Uterus (tissue), 4 donors: Measurements from ENCODE around the gene WNT6. TPM values are rescaled to one million over a fixed set of nuclear protein-coding genes. Genes with fewer than 3 reads are reported as not detected.

Experiments used
- DNase-seq, 2 donors: peaks; one replicate each; pipeline ENCODE4 v3.0.0-alpha.2; 2019 to 2020
- H3K27ac ChIP-seq, 2 donors: fragments of 200-600 bp; sonication (generic); 1 replicate in 1 of 2; 2 replicates in 1 of 2; pipeline ENCODE4 v1.5.1; 2016 to 2018
- H3K27me3 ChIP-seq, 2 donors: fragments of 200-600 bp; sonication (generic); one replicate each; pipeline ENCODE4 v1.5.1; 2018 to 2019; ENCODE audit warnings: control low read depth in 1 of 2
- H3K36me3 ChIP-seq, 2 donors: fragments of 200-600 bp; sonication (generic); one replicate each; pipeline ENCODE4 v1.5.1; 2019; ENCODE audit warnings: control low read depth in 1 of 2
- H3K4me1 ChIP-seq, 2 donors: fragments of 200-600 bp; sonication (generic); one replicate each; pipeline ENCODE4 v1.5.1; 2018 to 2019; ENCODE audit warnings: control low read depth in 1 of 2
- H3K4me3 ChIP-seq, 2 donors: fragments of 200-600 bp; sonication (generic); 1 replicate in 1 of 2; 2 replicates in 1 of 2; pipeline ENCODE4 v1.5.1; 2018 to 2019; ENCODE audit warnings: mild to moderate bottlenecking in 1 of 2
- H3K9me3 ChIP-seq, 2 donors: fragments of 200-600 bp; sonication (generic); one replicate each; pipeline ENCODE4 v1.5.1; 2019; ENCODE audit warnings: control low read depth in 1 of 2
- CTCF ChIP-seq, 4 experiments: fragments of 200-600 bp in 2 of 4; fragments of 450-650 bp in 2 of 4; sonication (generic) in 2 of 4; IDR thresholded peaks; one replicate each; pipeline ENCODE4 v1.5.1; 2016 to 2019; ENCODE audit warnings: antibody characterized with exemption in 4 of 4, mild to moderate bottlenecking in 2 of 4, moderate library complexity in 1 of 4
- POLR2A ChIP-seq, 2 donors: fragments of 450-650 bp; IDR thresholded peaks; one replicate each; pipeline ENCODE4 v1.6.1; 2016; ENCODE audit warnings: antibody characterized with exemption in 2 of 2, mild to moderate bottlenecking in 1 of 2, moderate library complexity in 1 of 2
- intact Hi-C: fragments of 100-400 bp; cut with DNase I; formaldehyde crosslinking; loops from one replicate; pipeline ENCODE4 v1.15.1; 2023; ENCODE audit warnings: low total_unique reads
- total RNA-seq, 4 donors: library from RNA; depleted of rRNA in 3 of 4; stranded (reverse); fragments of >200 nt in 3 of 4; gene quantifications; one replicate each; pipeline versions ENCODE4 v1.1.0 to v1.2.4, GENCODE V29; 2014 to 2023
- donor health status: DM: yes; HTN: yes; CAD: no.

Gene WNT6
- total RNA-seq, 4 donors from 2014 or later = 1.0 to 2.1 (median 1.9) TPM; not detected in 1

GRCh38 chr2:218877331-218877730 lies 17.7 kb downstream of the WNT6 start:
- H3K4me3 ChIP-seq = no peak overlapping the region
- no peak overlapping the region for H3K27ac ChIP-seq
- TF ChIP-seq POLR2A (IDR thresholded peaks at IDR 0.05) = no peak
- TF ChIP-seq CTCF (IDR thresholded peaks at IDR 0.05) = no peak
- intact Hi-C loops = no loop called here
- H3K4me1 ChIP-seq = no peaks in the 10 kb centered on the region
- no peaks in the 10 kb centered on the region for H3K9me3 ChIP-seq
- H3K36me3 ChIP-seq = no peaks in the 10 kb centered on the region
- peaks cover 11 to 40% of the 10 kb centered on the region in 2 donors for H3K27me3 ChIP-seq
- no peak for DNase-seq

DNA sequence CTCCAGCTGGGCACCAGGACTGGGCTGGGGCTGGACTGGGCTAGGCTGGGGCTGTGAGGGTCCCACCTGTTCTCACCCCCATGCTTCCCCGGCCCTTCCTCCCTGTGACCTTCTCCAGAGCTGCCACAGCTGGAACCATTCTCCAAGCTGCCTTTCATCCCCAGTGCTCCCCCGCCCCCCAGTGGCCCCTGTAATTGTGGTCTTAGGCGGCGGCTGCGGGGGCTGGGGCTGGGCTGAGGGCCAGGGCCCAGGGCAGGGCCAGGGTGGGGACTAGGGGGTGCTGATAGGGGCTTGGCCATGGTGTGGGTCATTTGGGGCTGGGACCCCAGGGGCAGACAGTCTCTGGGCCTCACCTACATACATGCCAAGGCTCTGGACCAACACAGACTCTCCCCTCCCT lies 18.3 kb downstream of the WNT6 start:
- no peak overlapping the region for H3K4me3 ChIP-seq
- peaks cover 11 to 35% of the 10 kb centered on the region in 2 donors for H3K27me3 ChIP-seq
- H3K36me3 ChIP-seq = no peaks in the 10 kb centered on the region
- H3K4me1 ChIP-seq = no peaks in the 10 kb centered on the region
- no peaks in the 10 kb centered on the region for H3K9me3 ChIP-seq
- no peak for DNase-seq
- no peak overlapping the region for H3K27ac ChIP-seq
- intact Hi-C loops = no loop called here
- no peak for TF ChIP-seq CTCF (IDR thresholded peaks at IDR 0.05)
- no peak for TF ChIP-seq POLR2A (IDR thresholded peaks at IDR 0.05)

- TF ChIP-seq CTCF (IDR thresholded peaks at IDR 0.05) = no peak
- TF ChIP-seq POLR2A (IDR thresholded peaks at IDR 0.05) = no peak
- Histone ChIP-seq H3K4me1 (peaks cover 0 to 5% of the 10 kb centered on the region in 2 donors), H3K27me3 (peaks cover 11 to 30% of the 10 kb centered on the region in 2 donors), H3K4me3 (no peak overlapping the region), H3K27ac (no peak overlapping the region), H3K9me3 (no peaks in the 10 kb centered on the region), H3K36me3 (no peaks in the 10 kb centered on the region)
- DNase-seq = no peak
- intact Hi-C loops = no loop called here
Observed at GRCh38 chr2:218878486-218878885, 18.9 kb downstream of the WNT6 start.

DNA sequence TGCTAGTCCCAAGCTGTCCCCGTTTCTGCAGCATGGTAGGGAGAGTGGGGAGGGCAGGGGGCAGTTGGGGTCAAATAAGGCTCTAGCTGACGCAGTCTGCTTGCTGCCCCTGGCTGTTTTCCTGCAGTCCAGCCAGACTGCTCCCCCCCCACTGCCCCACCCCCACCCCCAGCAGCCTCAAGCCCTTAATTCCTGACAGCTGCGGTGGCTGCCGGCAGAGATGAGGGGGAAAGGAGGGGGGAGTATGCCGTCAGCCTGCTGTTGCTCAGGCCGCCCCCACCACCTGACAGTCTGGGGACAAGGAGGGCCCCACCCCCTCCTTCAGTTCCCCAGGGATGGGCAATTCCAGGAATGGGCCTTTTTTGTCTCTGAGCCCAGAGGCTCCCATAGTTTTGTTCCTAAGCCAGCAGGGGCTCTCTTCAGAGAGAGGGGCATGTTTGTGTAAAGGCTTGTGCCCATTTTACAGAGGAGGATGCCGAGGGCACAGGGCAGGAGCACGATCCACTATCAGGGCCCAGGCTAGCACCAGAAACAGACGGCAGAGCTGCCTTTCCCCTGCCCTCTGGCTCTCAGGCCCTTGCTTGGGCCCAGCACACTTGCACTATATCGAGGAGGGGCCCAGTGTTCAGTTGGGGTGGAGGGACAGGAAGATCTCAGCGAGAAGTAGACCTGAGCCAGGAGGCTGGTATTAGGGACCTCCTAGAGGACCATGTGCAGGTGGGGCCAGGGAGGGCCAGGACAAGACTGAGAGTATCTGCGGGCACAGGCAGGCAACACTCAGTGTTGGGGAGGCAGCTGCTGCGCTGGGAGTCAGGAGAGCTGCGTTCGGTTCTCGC lies 19.5 kb downstream of the WNT6 start:
- H3K27me3 ChIP-seq = peaks cover 11 to 30% of the 10 kb centered on the region in 2 donors
- no peak for DNase-seq

More for the DNA sequence above, 19.5 kb downstream of the WNT6 start:
- Histone ChIP-seq H3K4me1 (peaks cover 0 to 12% of the 10 kb centered on the region in 2 donors), H3K4me3 (no peak overlapping the region), H3K36me3 (no peaks in the 10 kb centered on the region), H3K9me3 (no peaks in the 10 kb centered on the region), H3K27ac (no peak overlapping the region)
- no peak for TF ChIP-seq POLR2A (IDR thresholded peaks at IDR 0.05)
- TF ChIP-seq CTCF (IDR thresholded peaks at IDR 0.05) = no peak
- intact Hi-C loops = no loop called here
